Kidney tubule cell (primary cell): ENCODE results near the gene EFHD2.
A peak's percentile ranks its signal among the peaks of the same experiment; 100 is the strongest.
"Not testable (repeated sequence)": the region's sequence is repeated elsewhere in the genome, so short reads cannot be mapped to it uniquely, and the experiment has no call there.

Experiments
- DNase-seq: peaks from one replicate; pipeline ENCODE4 v3.0.0-alpha.2; 2018; ENCODE audit warnings: low spot score

EFHD2 gene, protein sequence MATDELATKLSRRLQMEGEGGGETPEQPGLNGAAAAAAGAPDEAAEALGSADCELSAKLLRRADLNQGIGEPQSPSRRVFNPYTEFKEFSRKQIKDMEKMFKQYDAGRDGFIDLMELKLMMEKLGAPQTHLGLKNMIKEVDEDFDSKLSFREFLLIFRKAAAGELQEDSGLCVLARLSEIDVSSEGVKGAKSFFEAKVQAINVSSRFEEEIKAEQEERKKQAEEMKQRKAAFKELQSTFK

DNA sequence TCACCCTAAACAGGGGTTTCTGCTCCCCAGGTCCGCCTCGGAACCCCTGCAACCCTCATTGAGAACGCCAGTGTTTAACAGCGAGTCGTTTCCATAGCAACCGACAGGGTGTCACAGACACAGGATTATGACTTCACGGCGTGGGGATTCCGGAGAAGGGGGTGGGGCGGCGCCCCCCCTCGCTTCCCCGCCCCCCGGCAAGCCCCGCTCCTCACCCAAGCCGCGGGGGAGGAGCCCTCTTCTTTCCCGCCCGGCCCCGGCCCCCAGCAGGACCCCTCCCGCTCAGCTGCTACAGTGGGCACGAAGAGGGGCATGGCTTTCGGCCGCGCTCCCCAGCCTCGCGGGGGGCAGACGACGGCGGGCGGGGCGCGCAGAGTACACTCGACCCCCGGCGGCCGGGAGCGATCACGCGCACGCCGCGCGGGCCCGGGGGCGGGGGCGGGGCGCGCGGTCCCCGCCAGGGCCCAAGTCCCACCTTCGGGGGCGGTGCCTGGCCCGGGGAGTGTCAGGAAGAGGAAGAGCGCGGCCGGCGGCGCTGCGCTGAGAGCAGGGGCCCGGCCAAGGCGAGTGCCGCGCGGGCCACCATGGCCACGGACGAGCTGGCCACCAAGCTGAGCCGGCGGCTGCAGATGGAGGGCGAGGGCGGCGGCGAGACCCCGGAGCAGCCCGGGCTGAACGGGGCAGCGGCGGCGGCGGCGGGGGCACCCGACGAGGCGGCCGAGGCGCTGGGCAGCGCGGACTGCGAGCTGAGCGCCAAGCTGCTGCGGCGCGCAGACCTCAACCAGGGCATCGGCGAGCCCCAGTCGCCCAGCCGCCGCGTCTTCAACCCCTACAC is at the start of gene EFHD2:
Gene EFHD2, plus strand, starts transcription at position 501 of the 835 bp plus-strand sequence. Its CDS starts 84 bp downstream, at position 585.
- peak; percentile 81 for DNase-seq

DNA sequence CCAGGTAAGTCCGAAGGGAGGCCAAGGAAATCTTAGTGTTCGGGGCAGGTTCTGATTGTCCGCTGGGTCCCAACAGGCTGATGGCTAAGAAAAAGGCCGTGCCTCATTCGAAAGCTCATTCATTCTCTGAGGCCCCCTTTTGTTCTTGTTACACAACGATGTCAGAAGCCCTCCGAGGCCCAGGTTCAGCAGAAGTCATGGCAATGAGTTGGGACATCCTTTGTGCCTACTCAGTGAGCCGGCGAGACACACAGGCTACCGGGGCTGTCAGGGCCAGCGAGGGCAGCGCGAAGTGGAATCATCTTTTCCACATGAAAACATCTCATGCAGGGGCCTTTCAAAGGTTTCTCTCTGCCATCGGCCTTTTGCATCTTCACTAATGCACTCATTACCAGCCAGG is 49.0 kb upstream of the EFHD2 start:
- DNase-seq: no peak

DNA sequence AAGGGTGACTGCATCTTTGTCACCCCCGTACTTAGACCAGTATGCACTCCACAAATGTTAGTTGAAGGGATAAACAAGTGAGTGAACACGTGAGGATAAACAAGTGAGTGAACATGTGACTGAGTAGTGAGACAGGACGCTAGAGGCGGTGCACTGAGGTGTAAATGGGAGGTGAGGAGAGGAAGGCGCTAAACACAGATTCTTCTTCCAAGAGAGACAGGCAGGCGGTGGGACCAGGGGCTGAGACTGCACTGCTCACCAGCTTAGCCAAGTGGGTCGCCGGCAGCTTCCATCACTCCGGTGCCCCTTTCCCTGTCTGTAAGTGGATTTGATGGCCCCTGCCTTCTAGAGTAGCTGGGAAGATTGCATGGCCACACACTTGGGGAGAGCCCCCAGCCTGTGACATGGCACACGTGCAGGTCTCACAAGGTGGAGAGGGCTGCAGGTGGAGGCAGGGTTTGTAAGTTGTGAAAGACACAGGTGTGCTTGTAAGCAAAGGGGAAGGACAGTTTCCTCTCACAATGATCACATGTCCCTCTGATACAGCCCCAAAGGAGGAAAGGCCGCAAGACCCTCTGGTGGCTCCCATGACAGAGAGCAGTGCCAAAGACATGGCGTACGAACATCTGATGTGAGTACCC is 47.5 kb upstream of the EFHD2 start:
- no peak for DNase-seq

DNA sequence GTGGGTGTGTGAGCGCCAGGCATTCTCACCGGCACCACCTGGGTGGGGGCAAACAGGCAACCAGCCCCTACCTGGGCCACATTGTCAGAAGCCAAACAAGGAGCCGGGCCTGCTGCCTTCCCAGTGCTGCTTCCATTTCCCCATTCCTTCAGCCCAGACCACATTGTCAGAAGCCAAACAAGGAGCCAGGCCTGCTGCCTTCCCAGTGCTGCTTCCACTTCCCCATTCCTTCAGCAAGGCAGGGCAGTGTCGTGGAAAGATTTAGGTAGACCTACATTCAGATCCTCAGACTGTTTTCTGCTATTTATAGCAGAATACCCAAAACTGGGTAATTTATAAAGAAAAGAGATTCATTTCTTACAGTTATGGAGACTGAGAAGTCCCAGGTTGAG is 47.0 kb upstream of the EFHD2 start:
- DNase-seq: no peak

DNA sequence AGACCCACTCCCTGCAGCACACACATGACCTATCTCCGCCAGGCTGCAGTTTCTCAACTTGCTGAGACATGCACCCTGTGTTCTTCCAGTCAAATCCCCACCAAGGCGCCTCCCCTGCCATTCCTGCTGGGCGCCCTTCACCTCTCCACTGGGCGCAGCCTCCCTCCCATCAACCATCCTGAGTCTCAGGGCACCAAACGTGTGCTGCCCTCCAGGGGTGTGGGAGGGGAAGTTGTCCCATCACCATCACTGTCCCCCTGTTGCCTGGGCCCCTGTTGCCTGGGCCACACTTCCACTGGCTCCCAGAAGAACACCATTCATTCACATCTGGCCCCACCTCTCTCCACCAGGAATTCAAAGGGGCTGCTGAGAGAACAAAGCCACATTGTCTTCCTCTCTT is 44.9 kb upstream of the EFHD2 start:
- no peak for DNase-seq

DNA sequence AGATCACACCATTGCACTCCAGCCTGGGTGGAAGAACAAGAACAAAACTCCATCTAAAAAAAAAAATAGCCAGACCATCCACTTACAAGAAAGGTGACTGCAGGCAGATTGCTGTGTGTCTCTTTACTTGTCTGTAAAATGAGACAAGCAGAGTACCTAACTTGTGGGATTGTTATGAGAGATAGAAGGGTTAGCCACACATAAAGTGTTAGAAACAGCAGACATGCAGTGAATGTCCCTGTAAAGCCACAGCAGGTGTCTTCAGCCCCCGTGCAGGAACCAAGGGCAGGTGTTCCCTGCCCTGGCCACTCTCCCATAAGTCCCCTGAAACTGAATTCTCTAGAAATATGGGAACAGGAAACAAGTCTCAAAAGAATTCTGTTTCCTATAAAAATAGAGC is 40.8 kb upstream of the EFHD2 start:
- no peak for DNase-seq

DNA sequence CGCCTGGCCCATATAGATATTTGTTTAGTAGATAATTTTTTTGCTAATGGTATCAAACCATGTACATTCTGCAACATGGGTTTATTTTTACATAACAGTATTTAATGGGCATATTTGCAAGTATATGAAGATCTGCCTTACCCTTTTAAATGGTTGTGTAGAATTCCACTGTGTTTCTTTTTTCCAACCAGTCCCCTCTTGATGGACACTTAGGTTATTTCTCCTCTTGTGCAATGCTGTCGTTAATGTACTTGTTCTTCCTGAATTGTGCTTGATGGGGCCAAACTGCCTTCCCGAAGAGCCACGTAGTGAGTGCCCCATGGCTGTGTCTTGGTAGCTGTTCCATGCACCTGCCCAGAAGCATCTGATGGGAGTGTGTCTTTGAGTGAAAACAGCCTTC is 39.4 kb upstream of the EFHD2 start:
- no peak for DNase-seq

DNA sequence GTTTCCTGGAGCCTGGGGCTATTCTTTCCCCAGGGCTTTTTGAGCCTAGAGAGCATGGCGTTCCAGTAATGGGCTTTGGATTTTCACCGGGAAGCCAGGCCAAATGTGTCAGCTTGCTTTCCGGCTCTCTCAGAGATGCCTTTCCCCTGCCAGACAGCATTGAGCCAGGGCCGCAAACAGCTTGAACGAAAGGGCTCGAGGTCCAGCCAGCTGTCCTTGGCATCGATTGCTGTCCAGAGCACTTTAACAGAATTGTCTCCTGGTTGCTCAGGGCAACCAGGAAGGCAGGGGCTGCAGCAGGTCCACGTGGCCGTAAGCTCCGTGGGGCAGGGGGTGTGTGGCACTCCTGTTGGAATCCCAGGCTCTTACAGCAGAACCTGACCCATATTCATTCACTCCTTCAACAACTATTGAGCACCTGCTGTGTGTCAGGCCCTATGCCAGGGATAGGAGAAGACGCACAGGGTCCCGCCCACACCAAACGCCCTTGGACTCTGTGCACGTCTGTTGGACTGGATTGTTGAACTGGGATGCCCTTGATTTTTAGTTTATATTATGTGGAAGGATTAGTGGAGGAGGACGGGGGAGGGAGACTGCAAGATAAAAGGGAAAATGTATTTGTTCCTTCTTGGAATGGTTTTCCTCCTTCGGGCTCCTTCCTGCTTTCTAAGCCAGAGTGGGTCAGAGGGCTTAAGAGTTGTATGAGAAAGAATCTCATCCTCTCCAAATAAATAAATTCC is 38.7 kb upstream of the EFHD2 start:
- DNase-seq: no peak

DNA sequence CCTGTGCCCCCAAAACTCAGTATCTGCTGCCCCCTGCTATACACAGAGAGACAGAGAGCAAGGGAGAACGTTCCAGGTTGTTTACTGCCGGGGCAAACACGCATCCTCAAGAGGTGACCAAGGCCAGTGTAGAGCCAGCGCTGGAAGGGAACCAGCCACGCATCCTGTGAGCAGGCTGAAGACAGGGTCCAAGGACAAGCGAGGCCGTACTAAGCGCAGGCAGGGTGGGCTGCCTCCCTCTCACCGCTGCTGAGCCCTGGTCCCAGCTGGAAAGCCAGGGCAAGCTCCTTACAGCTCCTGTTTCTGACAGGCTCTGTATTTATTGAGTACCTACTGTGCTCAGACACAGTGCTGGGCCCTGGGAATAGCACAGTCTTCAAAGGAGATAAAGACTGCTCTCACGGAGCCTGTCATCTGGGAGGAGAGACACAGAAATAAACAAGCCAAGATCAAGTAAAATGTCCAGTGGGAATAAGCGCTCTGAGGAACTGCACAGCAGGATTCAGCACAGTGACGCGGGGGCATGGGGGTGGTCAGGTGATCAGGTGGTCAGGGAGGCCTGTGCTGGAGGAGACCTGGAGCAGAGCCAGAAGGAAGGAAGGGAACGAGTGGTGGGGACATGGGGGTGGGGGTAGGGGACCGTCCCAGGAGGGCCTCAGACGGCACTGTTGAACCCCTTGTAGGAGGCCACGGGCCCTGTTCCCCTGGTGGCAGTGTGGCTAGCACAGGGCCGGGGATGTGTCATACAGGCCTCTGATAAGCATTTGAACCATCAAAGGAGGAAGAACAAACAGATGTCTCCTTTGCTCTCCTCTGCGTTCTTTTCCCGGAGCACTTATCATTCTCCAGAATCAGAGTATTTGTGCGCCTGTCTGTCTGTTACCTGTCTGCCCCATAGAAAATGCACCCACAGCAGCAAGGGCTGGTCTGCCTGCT is 37.8 kb upstream of the EFHD2 start:
- no peak for DNase-seq

DNA sequence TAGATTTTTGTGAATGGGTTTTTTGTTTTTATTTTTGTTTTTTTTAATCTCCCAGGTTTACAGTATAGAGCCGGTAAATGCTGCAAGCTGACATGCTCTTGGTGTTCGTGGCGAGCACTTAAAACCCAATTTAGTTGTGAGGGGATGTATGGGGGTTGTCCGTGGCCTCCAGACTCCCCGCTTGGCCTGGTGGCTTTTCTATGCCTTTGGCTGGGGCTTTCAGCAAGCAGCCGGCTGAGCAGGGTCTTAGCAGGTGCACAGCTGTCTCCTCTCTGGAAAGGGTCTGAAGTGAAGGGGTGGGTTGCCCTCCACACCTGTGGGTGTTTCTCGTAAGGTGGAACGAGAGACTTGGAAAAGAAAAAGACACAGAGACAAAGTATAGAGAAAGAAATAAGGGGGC is 31.0 kb upstream of the EFHD2 start:
- no peak for DNase-seq

DNA sequence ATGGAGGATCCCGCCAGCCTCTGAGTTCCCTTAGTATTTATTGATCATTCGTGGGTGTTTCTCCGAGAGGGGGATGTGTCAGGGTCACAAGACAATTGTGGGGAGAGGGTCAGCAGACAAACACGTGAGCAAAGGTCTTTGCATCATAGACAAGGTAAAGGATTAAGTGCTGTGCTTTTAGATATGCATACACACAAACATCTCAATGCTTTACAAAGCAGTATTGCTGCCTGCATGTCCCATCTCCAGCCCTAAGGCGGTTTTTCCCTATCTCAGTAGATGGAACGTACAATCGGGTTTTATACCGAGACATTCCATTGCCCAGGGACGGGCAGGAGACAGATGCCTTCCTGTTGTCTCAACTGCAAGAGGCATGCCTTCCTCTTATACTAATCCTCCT is 30.5 kb upstream of the EFHD2 start:
- not testable (repeated sequence) for DNase-seq

DNA sequence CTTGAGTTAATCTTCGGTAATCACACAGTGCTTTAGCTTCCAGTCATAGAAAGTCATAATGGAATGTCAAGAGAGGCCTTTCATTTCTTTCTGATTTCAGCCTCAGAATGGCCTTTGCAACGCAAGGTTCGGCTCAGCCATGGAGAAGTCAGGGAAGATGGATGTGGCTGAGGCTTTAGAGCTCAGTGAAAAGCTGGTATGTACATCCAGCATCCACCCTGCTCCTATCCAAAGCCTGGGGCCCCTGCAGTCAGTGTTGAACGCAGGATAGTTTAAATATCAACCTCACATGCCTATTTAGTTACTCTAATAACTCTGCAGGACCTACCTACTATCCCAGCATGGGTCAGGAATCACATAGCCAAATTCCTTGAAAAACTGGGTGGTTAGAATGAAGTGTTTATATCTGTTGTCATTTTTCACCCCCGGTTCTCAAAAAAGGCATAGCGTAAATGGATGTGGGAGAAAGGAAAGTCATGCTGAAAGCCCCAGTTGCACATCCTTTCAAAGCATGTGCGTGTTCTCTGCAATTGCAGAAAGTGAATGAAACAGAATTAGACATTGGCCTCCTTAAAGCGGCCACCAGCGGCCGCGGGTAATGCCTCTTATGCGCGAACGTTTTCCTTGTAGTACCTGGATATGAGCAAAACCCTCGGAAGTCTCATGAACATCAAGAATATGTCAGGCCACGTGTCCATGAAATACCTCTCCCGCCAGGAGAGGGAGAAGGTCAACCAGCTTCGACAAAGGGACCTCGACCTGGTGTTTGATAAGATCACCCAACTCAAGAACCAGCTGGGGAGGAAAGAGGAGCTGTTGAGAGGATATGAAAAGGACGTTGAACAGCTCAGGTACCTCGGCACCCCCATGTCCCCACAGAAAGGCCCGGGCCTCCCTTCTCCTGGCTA is 28.8 kb upstream of the EFHD2 start:
- no peak for DNase-seq

DNA sequence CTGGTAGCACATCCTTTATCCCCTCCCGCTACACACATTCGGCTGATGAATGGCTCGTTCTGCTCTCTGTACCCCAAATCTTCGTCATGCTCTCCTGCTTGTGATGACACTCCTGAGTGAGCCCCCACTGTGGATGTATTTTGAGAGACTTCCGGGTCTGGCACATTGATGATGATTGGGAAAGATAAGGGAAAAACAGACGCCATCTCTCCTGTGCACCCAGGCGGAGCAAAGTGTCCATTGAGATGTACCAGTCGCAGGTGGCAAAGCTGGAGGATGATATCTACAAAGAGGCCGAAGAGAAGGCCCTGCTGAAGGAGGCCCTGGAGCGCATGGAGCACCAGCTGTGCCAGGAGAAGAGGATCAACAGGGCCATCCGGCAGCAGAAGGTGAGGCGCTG is 27.9 kb upstream of the EFHD2 start:
- DNase-seq: no peak

DNA sequence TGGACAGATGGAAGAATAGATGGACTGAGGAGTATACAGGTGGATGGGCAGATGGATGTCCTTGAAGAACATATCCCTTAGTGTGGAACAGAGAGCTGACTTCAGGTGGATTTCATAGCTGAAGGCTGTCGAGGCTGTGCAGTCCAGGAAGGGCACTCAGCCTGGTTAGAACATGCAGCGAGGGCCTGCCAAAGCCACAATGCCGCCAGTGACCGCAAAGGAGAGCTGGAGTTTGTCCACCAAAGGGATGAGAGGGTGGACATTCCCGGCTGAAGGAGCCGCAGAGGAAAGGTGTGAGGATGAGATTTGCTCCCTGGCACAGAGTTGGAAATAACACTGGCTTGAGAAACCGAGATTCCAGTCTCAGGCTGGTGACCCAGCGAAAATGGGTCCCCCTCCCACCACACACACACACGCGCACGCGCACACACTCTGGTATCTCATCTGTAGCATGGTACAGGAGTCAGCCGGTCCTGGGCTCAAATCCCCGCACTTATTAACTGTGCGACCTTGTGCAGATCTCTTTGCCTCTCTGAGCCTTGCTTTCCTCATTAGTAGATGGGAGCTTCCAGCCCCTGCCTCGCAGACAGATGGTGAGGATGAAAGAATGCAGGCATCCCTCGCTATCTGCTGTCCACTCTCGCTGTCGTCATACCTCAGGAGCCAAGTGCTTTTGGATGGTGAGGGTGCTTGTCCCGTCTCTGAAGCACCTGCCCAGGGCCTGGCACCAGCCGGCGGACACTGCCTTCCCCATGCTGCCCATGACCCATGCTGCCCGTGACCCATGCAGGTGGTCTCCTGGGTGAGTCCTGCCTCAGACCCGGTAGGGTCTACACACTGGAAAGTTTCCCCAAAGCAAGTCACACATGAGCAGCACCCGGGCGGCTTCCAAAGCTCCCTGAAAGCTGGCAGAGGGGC is 26.8 kb upstream of the EFHD2 start:
- DNase-seq: no peak

DNA sequence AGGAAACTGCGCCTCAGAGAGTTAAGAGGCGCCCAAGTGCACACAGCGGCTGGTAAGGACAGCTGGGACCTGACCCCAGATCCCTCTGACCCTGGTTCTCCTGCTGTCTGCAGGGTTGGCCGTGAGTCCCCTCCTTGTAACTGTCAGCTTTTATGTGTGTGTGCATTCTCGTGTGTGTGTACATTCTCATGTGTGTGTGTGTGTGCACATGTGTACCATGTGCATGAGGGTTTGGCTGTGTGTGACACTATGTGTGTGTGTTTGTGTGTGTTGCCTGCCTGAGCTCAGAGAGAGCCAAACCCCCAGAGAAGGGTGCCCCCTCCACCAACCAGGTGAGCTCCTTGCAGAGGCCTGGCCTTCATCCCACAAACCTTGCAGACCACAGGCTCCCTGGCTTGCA is 25.9 kb upstream of the EFHD2 start:
- no peak for DNase-seq

DNA sequence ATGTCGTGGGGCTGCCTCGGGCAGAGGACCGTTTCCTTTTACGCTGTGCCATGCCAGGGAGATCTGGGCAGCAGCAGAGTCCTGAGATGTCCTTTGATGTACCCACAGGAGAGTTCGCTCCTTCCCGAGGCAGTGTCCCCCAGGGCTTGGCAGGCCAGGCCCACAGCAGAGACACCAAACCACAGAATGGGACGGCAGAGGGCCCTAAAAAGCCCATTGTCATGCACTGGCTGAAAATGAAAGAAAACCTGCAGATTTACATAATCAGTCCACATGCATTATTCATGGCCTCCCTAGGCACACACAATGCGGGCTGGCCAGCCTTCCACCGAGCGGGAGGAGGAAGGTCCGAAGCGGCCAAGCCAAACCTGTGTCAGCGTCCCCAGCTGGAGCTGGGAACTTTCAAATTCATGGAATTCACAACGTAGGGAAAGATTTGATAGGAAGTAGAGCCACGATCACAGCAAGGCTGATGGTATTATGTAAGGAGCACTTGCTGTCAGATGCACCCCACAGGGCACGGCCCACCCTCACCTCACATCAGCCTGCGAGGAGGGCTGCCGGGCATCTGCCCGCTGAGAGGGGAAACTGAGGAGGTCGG is 25.3 kb upstream of the EFHD2 start:
- DNase-seq: peak; percentile 36

DNA sequence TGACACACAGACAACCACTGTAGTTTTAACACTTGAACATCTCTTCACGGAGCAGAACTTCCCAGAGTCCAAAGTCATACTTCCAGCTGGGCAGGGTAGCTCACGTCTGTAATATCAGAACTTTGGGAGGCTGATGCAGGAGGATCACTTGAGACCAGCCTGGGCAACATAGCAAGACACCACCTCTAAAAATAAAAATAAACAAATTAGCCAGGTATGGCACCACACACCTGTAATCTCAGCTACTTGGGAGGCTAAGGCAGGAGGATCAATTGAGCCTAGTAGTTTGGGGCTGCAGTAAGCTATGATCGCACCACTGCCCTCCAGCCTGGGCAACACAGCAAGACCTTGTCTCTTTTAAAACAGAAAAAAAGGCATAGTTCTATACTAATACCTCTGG is 24.3 kb upstream of the EFHD2 start:
- no peak for DNase-seq

DNA sequence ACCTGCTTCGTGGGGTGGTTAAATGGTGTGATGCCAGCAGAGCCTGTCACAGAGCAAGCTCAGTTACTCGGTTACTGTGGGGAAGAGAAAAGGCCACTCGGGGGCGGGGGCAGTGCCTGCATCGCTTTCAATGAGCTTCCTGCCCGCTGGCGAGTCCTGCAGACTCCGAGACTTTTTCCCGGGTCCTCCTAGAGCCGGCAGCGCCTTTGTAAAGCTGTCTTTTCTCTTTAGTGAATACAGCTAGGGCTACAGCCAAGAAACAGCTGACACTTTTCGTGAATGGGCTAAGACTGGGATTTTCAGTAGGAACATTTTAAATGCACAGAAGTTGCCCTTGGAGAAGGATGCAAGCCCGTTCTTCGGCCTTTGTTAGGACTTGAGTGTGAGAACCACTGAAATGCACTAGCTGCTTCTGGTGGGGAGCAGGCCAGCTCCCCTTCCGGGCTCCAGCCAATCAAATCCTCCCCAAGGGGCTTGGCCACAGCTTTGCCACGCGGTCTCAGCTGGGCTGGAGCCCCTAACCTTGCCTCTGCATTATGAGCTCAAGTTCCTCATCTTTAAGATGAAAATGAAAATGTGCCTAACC is 23.4 kb upstream of the EFHD2 start:
- DNase-seq: no peak
